NCI-H345 treated with DMSO at 0.1 percent for 48 hours (cell line): ENCODE data around the gene ANKRD13D.

ENCODE experiments used
- DNase-seq: peaks from one replicate; lab custom pipeline; 2025; ENCODE audit not compliant: unreplicated experiment; lab: John Stamatoyannopoulos, UW

The ANKRD13D gene

GRCh38 chr11:67285541-67286498 is 3.3 kb upstream of the ANKRD13D start:
- DNase-seq = no peak

GRCh38 chr11:67286621-67287333 is 2.3 kb upstream of the ANKRD13D start:
- no peak for DNase-seq

GRCh38 chr11:67287355-67288197 is 1.5 kb upstream of the ANKRD13D start:
- no peak for DNase-seq

- no peak for DNase-seq
Observed at GRCh38 chr11:67288198-67288451, 978 bp upstream of the ANKRD13D start.

DNA sequence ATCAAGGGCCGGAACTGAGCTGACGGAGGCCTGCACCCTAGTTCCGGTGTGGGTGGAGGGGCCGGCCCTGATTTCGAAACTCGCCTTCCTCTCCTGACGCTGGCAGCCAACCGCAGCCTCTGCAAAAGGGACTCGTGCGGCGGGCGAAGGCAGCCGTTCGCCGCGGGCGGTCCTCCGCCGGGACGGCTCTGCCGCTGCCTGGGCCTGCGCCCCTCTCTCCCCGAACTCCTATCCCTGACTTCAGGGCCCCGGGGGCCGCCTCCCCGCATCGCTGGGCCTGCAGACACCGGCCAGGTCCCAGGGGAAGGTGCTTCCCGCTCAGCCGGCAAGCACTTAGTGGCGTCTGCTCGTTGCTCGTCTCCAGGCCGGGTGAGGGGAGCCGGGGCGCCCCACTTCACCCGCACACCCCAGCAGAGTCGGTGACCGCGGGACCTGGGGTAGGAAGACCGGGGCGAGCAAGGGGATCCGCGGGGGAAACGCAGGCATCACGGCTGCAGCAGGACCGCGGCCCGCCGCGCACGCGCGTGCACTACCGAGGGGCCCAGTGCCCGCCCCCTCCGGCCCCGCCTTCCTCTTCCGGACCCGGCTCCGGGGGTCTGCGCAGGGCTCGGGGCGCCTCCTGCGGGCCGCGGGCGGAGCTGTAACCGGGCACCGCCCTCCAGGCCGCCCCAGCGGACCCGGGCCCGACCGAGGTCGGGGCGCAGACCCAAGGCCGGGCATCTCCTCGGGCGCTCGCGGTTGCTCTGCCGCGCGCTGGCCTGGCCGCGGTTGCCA is 464 bp upstream of the ANKRD13D start:
- DNase-seq = peak; percentile 69

GRCh38 chr11:67289651-67290479 is 762 bp downstream of the ANKRD13D start:
- DNase-seq = no peak

GRCh38 chr11:67290801-67291200 is 1.7 kb downstream of the ANKRD13D start:
- no peak for DNase-seq

DNA sequence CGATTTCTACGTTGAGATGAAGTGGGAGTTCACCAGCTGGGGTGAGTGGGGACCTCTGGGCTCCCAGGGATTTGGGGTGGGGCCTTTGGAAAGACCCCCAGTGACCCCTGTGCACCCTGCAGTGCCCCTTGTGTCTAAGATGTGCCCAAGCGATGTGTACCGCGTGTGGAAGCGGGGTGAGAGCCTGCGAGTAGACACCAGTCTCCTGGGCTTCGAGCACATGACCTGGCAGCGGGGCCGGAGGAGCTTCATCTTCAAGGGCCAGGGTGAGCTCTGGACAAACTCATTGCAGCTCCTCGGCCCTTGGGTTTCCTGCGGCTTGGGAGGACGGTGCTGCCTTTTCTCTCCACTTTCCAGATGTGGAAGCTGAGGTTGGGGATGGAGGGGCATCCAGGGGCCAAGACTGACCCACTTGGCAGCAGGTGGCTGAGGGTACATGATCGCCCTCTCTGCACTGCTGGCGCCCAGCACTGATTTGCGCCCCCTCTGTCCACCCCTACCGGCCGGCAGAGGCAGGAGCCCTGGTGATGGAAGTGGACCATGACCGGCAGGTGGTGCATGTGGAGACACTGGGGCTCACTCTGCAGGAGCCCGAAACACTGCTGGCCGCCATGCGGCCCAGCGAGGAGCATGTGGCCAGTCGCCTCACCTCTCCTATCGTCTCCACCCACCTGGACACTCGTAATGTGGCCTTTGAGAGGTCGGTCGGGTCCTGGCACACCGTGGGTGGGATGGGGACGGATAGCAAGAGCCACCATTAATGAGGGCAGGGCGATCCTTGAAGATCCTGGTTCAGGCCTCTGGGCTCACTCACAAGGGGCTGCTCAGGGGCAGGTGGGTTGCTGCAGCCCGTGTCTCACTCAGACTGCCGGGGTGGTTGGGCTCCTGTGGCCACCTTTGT is 2.6 kb downstream of the ANKRD13D start:
- DNase-seq = no peak

- DNase-seq = no peak
Observed at GRCh38 chr11:67292671-67293070, 3.6 kb downstream of the ANKRD13D start.

DNA sequence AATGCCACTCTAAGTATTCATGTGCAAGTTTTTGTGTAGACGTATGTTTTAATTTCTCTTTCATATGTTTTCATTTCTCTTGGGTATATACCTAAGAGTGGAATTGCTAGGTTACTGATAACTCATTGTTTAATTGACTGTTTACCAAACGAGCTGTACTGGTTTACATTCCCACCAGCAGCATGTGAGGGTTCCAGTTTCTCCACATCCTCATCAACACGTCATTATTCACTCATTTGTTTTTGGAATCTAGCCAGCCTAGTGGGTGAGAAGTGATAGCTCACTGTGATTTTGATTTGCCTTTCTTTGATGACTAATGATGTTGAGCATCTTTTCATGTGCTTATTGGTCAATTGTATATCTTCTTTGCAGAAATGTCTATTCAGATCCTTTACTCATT is 4.0 kb downstream of the ANKRD13D start:
- DNase-seq = no peak

GRCh38 chr11:67295846-67296245 is 6.7 kb downstream of the ANKRD13D start:
- DNase-seq = no peak

GRCh38 chr11:67298786-67299185 is 9.7 kb downstream of the ANKRD13D start:
- no peak for DNase-seq

- no peak for DNase-seq
Observed at GRCh38 chr11:67299471-67300191, 10.5 kb downstream of the ANKRD13D start.

GRCh38 chr11:67300256-67300755 is 11.2 kb downstream of the ANKRD13D start:
- no peak for DNase-seq

DNA sequence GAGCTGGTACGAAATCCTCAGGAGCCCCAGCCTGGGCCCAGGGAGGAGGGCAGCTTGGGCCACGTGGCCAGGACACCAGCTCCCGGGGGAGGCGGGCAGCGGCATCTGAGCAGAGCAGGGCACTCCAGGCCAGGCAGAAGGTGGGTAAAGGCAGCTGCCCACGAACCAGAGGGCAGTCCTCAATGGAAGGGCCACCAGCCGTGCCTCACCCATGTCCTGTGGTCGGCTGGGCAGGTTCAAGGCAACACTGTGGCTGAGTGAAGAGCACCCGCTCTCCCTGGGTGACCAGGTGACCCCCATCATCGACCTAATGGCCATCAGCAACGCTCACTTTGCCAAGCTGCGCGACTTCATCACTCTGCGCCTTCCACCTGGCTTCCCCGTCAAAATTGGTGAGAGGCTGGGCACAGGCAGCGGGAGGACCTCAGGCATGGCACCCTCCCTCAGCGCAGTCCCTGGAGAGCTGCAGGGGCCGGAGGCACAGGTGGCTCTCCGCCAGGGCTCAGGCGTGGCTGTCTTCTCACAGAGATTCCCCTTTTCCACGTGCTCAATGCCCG is 11.7 kb downstream of the ANKRD13D start:
- DNase-seq = no peak

DNA sequence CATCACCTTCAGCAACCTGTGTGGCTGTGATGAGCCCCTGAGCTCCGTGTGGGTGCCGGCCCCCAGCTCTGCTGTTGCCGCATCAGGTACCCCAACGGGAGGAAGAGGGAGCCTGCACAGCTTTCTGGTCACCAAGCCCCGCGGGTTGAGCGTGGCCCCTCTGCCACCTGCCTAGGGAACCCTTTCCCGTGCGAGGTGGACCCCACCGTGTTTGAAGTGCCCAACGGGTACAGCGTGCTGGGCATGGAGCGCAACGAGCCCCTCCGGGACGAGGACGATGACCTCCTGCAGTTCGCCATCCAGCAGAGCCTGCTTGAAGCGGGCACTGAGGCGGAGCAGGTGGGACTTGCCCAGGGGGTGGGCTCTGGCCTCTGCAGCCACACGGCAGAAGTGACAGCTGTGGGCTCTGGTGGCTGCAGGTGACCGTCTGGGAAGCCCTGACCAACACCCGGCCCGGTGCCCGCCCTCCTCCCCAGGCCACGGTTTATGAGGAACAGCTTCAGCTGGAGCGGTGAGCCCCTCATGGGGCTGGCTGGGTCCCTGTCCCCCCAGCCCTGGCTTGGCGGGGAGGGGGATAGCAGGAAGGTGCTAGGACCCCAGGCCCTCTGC is 12.3 kb downstream of the ANKRD13D start:
- no peak for DNase-seq

DNA sequence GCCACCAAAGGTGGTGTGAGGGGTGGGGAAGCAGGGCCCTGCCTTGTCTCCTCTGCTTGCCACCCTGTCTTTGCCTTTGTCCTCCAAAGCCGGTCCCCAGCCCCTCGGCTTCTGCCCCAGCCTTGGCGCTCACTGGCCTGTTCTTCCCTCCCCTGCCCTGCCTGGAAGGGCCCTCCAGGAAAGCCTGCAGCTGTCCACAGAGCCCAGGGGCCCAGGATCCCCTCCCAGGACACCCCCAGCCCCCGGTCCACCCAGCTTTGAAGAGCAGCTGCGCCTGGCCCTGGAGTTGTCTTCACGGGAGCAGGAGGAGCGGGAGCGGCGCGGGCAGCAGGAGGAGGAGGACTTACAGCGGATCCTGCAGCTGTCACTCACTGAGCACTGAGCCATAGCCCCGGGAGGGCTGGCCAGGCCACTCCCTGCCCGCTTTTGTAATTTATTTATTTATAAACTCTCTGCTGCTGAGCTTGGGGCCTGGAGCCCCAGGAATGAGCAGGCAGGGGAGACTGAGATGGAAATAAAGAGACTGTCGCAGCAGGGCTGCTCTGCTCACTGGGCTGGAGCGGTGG is 12.9 kb downstream of the ANKRD13D start:
- DNase-seq = peak; percentile 65
